Fibroblast of skin of abdomen (primary cell): ENCODE data around the gene CNOT10. TPM values are rescaled to one million over a fixed set of nuclear protein-coding genes. Genes with fewer than 3 reads are reported as not detected.
A peak's percentile ranks its signal among the peaks of the same experiment; 100 is the strongest.
"Not testable (repeated sequence)": the region's sequence is repeated elsewhere in the genome, so short reads cannot be mapped to it uniquely, and the experiment has no call there.

ENCODE experiments used
- DNase-seq: peaks from one replicate; pipeline ENCODE4 v3.0.0-alpha.2; 2013
- polyA plus RNA-seq, 2 experiments: library from polyadenylated mRNA; unstranded; fragments of 120-200 nt; gene quantifications; one replicate each; pipeline ENCODE4 v1.2.1, GENCODE V29; 2013; ENCODE audit not compliant: insufficient read length in 2 of 2

CNOT10 gene
- 22.1 TPM for polyA plus RNA-seq (2013, experiment 1 of 2; ENCODE audit: insufficient read length)
- 20.0 TPM for polyA plus RNA-seq (2013, experiment 2 of 2; ENCODE audit: insufficient read length)

- DNase-seq = peak; percentile 92
These were observed at the start of gene CNOT10 for GRCh38 chr3:32684800-32685542. Gene CNOT10 (plus strand): TSS chr3:32685188. CDS start chr3:32685461, 273 bp downstream.

- DNase-seq = no peak
These were observed 44.0 kb upstream of the CNOT10 start for GRCh38 chr3:32640939-32641338.

DNA sequence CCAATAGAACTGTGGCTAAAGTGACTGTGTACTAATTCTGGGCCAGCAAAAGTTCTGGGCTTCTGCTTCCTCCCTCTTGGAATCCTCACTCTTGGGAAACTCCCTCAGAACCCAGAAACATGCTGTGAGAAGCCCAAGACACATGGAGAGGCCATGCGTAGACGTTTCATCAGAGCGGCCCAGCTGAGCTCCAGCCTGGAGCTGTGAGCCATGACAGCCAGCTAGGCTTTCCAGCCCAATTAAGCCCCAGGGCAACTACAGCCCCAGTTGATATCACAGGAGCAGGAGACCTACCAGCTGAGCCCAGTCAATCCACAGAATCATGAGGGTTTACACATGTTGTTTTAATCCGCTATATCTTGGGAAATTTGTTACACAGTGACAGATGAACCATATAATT lies 43.6 kb upstream of the CNOT10 start:
- DNase-seq = no peak

- DNase-seq = no peak
These were observed 41.6 kb upstream of the CNOT10 start for GRCh38 chr3:32643354-32643753.

- no peak for DNase-seq
These were observed 41.2 kb upstream of the CNOT10 start for GRCh38 chr3:32643816-32644215.

DNA sequence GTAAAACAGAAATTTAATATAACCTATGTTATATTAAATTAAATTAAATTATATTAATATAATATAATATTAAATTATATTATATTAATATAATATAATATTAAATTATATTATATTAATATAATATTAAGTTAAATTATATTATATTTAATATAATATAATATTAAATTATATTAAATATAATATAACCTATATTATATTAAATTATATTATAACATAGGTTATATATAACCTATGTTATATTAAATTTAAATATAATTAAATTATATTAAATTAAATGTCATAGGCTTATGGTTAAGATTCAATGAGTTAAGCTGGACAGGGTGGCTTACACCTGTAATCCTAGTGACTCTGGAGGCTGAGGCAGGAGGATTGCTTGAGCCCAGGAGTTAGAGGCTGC lies 40.6 kb upstream of the CNOT10 start:
- DNase-seq = no peak

DNA sequence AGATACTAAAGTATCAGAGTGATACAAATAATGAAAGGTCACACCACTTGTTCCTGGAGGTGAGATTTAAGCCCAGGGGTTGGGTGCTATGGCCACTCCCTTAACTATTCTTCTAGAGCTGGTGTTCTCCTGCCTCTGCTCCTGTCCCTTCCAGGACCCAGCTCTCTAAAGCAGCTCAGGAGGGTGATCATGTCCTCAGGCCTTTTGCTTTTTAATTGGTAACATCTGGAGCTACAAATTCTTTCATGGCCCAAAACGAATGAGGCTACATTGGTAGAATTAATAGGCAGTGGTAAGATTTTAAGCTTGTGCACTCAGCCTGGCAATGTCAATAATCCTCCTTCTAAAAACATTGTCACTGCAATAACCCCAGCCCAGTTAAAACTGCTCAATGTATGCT lies 38.2 kb upstream of the CNOT10 start:
- no peak for DNase-seq

DNA sequence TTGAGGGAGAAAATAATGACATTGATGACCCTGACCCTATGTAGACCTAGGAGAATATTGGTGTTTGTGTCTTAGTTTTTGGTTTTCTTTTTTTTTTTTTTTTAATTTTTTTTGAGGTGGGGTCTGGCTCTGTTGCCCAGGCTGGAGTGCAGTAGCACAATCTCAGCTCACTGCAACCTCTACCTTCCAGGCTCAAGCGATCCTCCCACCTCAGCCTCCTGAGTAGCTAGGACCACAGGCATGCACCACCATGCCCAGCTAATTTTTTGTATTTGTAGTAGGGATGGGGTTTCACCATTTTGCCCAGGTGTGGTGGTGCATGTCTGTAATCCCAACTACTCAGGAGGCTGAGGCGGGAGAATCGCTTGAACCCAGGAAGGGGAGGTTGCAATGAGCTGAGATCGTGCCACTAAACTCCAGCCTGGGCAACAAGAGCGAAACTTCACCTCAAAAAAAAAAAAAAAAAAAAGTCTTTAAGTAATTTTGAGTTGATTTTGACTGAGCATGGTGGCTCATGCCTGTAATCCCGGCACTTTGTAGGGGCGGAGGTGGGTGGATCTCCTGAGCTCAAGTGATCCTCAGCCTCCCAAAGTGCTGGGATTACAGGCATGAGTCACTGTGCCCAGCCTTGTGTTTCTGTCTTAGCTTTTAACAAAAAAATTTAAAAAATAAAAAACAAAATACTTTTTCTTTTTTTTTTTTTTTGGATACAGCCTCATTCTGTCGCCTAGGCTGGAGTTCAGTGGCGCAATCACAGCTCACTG lies 32.5 kb upstream of the CNOT10 start:
- DNase-seq = not testable (repeated sequence)

DNA sequence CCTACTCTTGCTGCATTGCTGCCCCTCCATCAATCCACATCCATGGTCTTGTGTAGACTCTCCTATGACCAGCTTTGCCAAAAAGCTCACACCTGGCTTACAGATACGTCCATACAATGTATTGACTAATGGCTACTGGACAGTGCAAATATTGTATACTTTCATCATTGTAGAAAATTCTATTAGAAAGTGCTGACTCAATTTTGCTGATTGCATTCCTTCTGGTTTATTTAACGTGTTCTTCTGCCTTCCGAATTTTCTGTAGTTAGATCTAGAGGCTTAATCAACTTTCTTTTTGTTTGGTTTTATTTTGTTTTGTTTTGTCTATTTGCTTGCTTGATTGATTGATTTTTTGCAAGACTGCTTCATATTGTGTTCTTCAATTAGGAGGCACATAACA lies 29.8 kb upstream of the CNOT10 start:
- DNase-seq = no peak

GRCh38 chr3:32660634-32661033 lies 24.4 kb upstream of the CNOT10 start:
- DNase-seq = no peak

DNA sequence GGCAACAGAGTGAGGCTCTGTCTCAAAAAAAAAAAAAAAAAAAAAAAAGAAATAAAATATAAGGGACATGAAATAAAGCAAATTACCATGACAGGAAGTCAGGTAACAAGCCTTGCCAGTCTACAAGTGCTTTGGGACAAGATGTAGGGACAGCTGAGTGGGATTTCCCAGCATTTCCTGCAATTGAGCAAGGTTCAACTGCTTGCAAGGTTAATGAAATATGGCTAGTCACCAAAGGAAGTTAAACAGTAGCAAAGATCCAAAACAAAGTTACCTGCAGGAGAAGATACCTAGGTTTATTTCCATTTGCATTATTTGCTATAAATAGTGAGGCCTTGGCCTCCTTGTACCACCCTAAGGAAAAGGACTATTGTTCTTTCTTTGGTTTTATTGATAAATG lies 22.3 kb upstream of the CNOT10 start:
- DNase-seq = no peak

DNA sequence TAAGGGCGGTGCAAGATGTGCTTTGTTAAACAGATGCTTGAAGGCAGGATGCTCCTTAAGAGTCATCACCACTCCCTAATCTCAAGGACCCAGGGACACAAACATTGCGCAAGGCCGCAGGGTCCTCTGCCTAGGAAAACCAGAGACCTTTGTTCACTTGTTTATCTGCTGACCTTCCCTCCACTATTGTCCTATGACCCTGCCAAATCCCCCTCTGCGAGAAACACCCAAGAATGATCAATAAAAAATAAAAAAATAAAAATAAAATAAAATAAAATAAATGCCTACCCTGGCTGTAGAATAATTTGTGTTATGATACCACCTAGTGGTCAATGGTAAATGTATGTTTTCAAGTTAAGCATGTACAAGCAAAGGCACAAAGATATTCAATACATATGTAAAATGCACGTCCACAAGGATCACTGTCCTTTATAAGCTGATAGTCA lies 20.3 kb upstream of the CNOT10 start:
- DNase-seq = peak; percentile 39

DNA sequence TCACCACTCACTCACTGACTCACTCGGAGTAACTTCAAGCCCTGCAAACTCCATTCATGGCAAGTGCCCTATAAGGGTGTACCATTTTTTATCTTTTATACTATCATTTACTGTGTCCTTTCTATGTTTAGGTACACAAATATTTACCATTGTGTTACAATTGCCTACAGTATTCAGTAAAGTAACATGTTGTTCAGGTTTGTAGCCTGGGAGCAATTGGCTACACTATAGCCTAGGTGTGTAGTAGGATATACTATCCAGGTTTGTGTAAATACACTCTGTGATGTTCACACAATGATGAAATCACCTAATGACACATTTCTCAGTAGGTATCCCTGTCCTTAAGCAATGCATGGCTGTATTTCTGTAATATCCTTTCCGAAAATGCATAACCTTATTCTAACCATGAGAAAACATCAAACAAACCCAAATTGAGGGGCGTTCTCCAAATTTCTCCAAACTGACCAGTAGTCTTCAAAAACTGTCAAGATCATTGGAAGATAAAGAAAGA lies 17.9 kb upstream of the CNOT10 start:
- DNase-seq = no peak

DNA sequence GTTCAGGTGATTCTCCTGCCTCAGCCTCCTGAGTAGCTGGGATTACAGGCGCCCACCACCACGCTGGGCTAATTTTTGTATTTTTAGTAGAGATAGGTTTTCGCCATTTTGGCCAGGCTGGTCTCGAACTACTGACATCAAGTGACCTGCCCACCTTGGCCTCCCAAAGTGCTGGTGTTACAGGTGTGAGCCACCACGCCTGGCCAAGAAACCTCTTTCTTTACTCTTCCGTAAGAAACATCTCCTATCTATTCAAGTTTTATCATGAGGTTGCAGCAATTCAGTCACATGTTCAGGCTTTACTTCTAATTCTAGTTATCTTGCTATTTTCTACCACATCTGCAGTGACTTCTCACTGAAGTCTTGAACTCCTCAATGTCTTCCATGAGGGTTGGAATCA lies 15.8 kb upstream of the CNOT10 start:
- not testable (repeated sequence) for DNase-seq

- DNase-seq = not testable (repeated sequence)
These were observed 11.3 kb upstream of the CNOT10 start for GRCh38 chr3:32673730-32674129.

DNA sequence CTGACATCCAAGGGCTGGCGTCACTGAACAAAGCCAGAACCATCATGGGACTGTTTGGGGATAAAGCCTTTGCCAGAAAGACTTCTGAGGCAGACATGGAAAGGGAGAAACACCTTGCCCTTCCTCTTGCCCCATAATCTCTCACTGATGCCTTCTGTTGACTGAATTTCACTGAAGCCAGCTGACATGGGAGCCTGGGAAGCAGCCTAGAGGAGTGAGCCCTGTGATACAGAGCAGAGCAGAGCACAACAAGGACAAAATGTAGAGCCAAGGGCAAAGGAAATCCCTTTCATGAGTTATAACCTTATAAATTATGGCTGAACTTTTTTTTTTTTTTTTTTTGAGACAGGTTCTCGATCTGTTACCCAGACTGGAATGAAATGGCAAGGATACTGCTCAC lies 9.8 kb upstream of the CNOT10 start:
- DNase-seq = no peak

GRCh38 chr3:32675650-32676049 lies 9.3 kb upstream of the CNOT10 start:
- no peak for DNase-seq

GRCh38 chr3:32681811-32682210 lies 3.2 kb upstream of the CNOT10 start:
- no peak for DNase-seq

DNA sequence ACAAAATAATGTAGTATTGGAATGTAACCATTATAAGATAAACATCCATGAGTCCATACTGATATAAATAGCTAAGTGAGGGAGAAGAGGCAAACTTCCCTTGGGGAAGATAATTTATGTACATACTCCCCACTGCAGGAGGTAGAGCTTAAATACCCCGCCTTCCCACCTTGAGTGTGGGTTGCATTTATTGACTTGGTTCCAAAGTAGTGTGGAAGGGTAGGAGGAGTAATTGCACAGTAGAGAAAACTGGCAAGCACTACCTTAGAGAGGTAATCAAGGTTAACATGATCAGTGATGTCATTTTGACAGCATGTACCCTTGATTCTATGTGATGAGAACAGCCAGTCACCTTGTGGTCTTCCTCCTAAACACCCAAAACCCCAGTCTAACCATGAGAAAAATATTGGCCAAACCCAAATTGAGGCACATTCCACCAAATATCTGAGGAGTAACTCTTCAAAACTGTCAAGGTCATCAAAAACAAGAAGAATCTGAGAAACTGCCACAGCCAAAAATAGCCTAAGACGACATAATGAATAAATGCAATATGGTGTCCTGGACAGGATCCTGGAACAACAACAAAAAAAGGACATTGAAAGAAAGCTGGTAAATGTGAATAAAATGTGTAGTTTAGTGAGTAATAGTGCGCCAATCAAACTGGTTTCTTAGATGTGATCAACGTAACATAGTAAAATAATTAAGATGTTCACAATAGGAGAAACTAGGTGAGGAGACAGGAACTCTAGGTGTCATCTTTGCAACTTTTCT lies 774 bp upstream of the CNOT10 start:
- DNase-seq = no peak

DNA sequence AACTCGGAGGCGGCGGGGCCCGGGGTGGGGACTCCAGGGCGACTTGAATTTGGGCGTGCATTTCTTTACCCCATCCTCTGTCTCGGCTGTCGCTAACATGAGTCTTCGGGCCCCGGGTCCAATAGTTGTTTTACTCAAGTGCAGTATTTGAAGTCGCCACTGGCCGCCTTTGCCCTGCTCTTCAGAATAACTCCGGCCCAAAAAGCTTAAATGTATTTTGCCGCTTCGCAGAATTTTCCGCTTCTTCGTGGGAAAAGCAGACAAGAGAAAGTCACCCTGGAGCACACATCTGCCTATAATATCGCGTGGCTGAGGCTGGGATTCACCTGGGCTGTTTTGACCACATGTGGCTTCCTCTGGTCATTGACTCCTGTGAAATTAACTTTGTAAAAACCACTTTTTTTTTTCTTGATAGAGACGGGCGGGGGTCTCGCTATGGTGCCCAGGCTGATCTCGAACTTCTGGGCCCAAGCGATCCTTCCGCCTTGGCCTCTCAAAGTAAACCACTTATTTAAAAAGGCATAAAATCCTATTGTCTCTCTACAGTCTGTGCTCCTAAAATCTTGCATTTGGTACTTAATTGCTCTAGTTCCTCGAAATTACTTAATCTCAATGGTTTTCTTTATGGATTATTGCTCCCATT lies 676 bp downstream of the CNOT10 start:
- DNase-seq = no peak

GRCh38 chr3:32686713-32687112 lies 1.7 kb downstream of the CNOT10 start:
- no peak for DNase-seq

- DNase-seq = no peak
These were observed 6.9 kb downstream of the CNOT10 start for GRCh38 chr3:32691847-32692246.
